Measurements from ENCODE around the gene LCNL1.

DNA sequence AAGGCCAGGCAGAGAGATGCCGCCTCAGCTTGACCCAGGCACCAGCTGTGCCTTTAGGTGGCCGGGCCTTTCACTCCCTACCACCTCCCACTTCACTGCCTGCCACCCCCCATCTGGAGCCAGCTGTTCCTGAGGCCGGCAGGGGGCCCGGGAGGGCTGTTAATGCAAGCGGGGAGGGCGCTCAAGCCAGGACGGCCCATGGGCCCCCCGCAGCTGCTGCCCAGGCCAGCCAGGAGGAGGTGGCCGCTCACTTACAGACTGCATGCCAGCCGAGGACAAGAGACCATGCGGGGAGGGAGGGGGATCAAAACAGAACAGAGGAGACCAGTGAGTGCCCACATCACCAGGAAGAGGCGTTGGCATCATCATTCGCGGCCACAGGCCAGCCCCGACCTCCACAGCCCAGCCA is 40.8 kb downstream of the LCNL1 start:
- TF ChIP-seq, protein P1, sequence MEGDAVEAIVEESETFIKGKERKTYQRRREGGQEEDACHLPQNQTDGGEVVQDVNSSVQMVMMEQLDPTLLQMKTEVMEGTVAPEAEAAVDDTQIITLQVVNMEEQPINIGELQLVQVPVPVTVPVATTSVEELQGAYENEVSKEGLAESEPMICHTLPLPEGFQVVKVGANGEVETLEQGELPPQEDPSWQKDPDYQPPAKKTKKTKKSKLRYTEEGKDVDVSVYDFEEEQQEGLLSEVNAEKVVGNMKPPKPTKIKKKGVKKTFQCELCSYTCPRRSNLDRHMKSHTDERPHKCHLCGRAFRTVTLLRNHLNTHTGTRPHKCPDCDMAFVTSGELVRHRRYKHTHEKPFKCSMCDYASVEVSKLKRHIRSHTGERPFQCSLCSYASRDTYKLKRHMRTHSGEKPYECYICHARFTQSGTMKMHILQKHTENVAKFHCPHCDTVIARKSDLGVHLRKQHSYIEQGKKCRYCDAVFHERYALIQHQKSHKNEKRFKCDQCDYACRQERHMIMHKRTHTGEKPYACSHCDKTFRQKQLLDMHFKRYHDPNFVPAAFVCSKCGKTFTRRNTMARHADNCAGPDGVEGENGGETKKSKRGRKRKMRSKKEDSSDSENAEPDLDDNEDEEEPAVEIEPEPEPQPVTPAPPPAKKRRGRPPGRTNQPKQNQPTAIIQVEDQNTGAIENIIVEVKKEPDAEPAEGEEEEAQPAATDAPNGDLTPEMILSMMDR (IDR thresholded peaks at IDR 0.05): no peak
- no peak for TF ChIP-seq POLR2A (IDR thresholded peaks at IDR 0.05)
